GM18505 (cell line): Measurements from ENCODE around the gene GFOD1.
"Not testable (repeated sequence)": the region's sequence is repeated elsewhere in the genome, so short reads cannot be mapped to it uniquely, and the experiment has no call there.

Source experiments
- ATAC-seq: cut with Tn5 transposase; IDR thresholded peaks from one replicate; pipeline ENCODE4 v1.9.1; 2021; ENCODE audit not compliant: unreplicated experiment
- POLR2A ChIP-seq: IDR thresholded peaks from 4 replicates; pipeline ENCODE4 v1.6.1; 2011; ENCODE audit warnings: borderline replicate concordance; ENCODE audit not compliant: insufficient read depth, insufficient read length; ENCODE audit errors: extremely low read depth

Gene GFOD1

GRCh38 chr6:13445005-13445743 is 42.2 kb downstream of the GFOD1 start:
- TF ChIP-seq POLR2A = no peak
- no peak for ATAC-seq

DNA sequence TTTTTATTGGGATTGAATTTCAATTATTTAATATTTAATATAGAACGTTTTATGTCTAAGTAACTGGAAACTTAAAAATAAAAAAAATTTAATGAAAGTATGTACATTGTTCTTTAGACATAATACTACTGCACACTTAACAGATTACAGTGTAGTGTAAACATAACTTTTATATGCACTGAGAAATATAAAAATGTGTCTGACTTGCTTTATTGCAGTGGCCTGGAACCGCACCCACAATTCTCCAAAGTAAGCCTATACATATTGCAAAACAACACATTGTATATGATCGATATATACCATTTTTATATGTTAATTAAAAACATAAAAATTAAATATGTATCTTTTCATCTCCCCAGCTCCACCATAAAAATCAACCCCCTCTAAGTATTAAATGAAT is 42.8 kb downstream of the GFOD1 start:
- ATAC-seq = no peak
- TF ChIP-seq POLR2A = no peak

GRCh38 chr6:13443978-13444377 is 43.4 kb downstream of the GFOD1 start:
- not testable (repeated sequence) for ATAC-seq

GRCh38 chr6:13441778-13442177 is 45.6 kb downstream of the GFOD1 start:
- no peak for TF ChIP-seq POLR2A
- no peak for ATAC-seq

DNA sequence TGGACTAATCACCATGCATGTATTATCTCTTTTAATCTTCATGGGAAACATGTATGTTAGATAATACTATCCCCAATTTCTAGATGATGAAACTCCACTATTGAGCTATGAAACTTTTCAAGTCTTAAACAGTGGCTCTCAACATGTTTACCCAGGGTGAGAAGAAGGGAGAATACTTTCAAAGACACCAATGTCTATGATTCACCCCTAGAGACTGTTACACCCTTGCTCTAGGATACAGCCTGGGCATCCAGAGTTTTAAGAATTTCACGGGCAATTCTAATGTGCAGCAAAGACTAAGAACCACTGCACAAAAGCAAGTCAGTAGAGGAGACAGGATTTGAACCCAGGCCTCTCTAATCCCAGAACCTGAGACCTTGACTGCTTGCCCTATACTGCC is 47.8 kb downstream of the GFOD1 start:
- ATAC-seq = no peak
- TF ChIP-seq POLR2A = no peak

DNA sequence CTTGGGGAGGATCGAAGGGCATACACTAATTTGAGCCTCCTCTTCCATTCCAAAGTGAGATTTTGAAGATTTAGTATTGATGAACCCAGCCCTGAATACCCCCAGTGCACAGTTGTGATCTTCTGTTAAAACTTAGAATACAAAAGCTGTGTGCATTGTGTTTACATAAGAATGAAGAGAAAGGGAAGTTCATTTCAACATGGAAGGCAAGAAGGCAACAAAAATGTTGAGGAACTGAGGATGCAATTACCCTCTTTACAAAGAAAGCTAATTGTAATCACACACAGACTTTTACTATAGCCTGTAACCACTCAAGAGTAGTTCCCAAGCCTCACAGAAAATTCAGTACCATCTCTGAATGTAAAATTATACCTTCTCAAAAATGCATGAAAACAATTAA is 49.3 kb downstream of the GFOD1 start:
- TF ChIP-seq POLR2A = no peak
- ATAC-seq = no peak

DNA sequence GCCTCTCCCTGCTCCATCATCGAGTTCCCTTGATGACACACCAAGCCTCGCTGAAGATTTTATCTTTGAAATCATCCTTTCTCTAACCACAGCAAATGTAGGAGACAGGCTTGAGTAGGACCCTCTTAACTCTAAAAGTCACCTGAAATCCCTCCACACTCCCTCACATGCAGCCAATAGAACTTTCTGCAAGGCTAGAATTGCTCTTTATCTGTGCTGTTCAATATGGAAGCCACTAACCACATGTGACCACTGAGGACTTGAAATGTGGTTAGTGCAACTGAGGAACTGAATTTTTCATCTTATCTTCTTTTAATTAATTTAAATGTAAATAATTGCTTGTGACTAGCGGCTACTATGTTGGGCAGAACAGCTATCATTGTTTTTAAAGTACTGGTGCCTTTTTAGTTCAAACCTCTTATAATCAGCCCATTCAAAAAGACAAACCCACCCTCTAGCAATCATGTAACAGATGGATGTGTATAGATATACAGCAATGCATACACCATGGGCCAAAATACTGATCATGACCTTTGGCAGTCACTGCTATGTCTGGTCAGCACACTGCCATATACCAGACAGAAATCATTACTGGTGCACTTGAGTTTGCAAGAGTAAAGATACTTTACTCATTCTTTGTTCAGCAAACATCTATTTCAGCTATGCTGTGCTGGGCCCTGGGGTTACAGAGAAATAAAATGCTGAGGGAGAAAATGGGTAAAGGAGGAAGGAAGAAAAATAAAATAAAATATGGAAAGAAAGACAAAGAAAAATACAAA is 50.0 kb downstream of the GFOD1 start:
- no peak for TF ChIP-seq POLR2A
- ATAC-seq = no peak

DNA sequence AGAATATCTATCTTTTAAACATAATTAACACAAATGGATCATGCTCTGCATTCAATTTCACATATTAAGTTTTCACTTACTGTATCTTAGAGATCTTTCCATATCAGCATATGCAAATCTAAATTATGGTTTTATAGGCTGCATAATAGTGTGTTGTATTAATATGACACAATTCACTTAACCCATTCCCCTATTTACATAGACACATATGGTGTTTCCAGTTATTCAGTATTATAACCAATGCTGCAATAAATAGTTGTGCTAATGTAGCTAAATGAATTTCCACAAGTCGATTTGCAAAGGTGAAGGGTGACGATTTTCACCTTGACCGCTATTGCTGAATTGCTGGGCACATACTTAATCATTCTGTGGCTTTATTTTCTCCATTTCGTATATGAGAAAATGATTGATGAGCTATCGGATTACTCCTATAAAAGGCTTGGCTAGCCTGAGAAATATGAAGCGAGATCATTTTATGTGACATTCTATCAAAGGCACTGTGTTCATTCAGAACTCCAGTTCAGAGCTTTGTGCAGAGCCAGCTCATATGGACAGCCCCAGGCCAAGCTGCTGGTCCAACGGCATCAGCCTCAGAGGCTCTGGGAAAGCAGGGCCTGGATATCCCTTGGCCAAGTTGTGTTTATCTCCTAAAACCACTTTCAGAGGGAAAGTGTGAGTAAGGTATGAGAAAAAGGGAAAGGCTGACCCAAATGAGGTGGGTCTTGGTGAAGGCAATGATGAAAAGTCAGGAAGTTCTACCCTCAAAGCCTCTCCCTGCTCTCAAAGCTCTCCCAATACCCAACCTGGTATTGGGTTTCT is 50.8 kb downstream of the GFOD1 start:
- TF ChIP-seq POLR2A = no peak
- no peak for ATAC-seq

- TF ChIP-seq POLR2A = no peak
- ATAC-seq = no peak
These were observed 51.7 kb downstream of the GFOD1 start for GRCh38 chr6:13435477-13436246.

DNA sequence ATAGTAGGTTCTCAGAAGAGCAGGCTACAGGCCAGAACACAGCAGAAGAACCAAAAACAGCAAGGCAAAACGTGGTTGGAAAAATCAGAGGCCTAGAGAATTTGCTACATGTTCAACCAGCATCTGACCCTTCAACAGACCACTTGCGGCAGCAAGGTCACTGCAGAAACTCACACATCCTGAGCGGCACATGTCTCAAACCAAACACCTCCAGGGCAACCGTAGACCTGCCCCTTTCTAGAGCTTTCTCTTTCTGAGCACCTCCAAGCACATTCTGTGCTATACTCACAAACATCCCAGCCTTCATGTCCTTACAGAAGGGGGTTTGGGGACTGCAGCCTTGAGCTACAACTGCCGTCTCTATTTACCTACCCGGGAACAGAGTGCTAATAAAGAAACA is 52.6 kb downstream of the GFOD1 start:
- ATAC-seq = no peak
- TF ChIP-seq POLR2A = no peak

DNA sequence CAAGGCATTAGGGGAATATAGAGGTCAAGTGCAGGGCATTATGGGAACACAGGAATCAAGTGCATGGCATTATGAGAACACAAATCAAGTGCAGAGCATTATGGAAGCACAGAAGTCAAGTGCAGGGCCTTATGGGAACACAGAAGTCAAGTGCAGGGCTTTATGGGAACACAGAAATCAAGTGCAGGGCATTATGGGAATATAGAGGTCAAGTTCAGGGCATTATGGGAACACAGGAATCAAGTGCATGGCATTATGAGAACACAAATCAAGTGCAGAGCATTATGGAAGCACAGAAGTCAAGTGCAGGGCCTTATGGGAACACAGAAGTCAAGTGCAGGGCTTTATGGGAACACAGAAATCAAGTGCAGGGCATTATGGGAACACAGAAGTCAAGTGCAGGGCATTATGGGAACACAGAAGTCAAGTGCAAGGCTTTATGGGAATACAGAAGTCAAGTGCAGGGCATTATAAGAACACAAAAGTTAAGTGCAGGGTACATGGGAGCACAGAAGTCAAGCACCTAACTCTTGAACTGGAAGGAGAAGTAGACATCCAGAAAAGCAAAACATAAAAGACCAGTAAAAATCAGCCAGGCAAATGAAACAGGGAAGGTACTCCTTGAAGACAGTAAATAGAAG is 53.1 kb downstream of the GFOD1 start:
- ATAC-seq = not testable (repeated sequence)

GRCh38 chr6:13433709-13434121 is 53.7 kb downstream of the GFOD1 start:
- TF ChIP-seq POLR2A = no peak
- ATAC-seq = no peak

GRCh38 chr6:13432526-13433184 is 54.7 kb downstream of the GFOD1 start:
- TF ChIP-seq POLR2A = no peak
- no peak for ATAC-seq
